Motor neuron (in vitro differentiated cells): Measurements from ENCODE around the gene PIAS4. TPM values are rescaled to one million over a fixed set of nuclear protein-coding genes. Genes with fewer than 3 reads are reported as not detected.

Source experiments
- ATAC-seq, 8 experiments: fragments of 200-7000 bp; cut with Tn5 transposase; replicated peaks in 6 of 8; 2 replicates each; pipeline ENCODE4 v1.8.0; 2021; ENCODE audit warnings: mild to moderate bottlenecking in 8 of 8, moderate library complexity in 8 of 8
- H3K27ac ChIP-seq, 2 donors: fragments of 250-450 bp; sonication (Bioruptor Pico); 2 replicates each; pipeline ENCODE4 v1.9.0; 2021; ENCODE audit warnings: antibody characterized with exemption in 2 of 2, mild to moderate bottlenecking in 2 of 2, moderate library complexity in 1 of 2
- H3K4me1 ChIP-seq, 2 donors: fragments of 250-450 bp; sonication (Bioruptor Pico); replicated peaks in 1 of 2; 2 replicates each; pipeline ENCODE4 v1.6.1; 2021; ENCODE audit warnings: antibody characterized with exemption in 2 of 2, mild to moderate bottlenecking in 2 of 2, moderate library complexity in 1 of 2
- H3K4me3 ChIP-seq, 5 donors: fragments of 250-450 bp; sonication (Bioruptor Pico); 2 replicates each; pipeline ENCODE4 v1.9.0; 2021; ENCODE audit warnings: antibody characterized with exemption in 5 of 5, mild to moderate bottlenecking in 5 of 5, moderate library complexity in 4 of 5
- WGBS, 10 experiments: fragments of 450-650 bp; shearing (Covaris generic); methylation state at CpG; one replicate each; pipeline ENCODE4 v1.0.0; 2022; 5-methylcytosine and 5-hydroxymethylcytosine counted together
- in situ Hi-C, 9 experiments: fragments of 400-800 bp; cut with MboI; loops; one replicate each; pipeline ENCODE4 v1.15.0; 2021; ENCODE audit warnings: low sequenced_read_pairs in 9 of 9, low pct_unique_long_range_greater_than_20kb in 2 of 9; ENCODE audit not compliant: unreplicated experiment in 9 of 9
- total RNA-seq, 8 experiments: library from RNA; unstranded; fragments of 300-600 nt; gene quantifications; 2 replicates each; pipeline versions ENCODE4 v1.2.3 to v1.2.4, GENCODE V29; 2022

The PIAS4 gene
- total RNA-seq, 8 experiments from 2014 or later: 11.6 to 31.8 (median 22.6) TPM

GRCh38 chr19:3969435-3970312 lies 37.9 kb upstream of the PIAS4 start:
- Histone ChIP-seq H3K4me3 (peak overlapping the region; percentile 81 to 95 (median 86)), H3K27ac (peak overlapping the region; percentile 87 to 94), H3K4me1 (peaks cover 18 to 21% of the 10 kb centered on the region in 2 donors)
- in situ Hi-C loops: no loop called here
- 0 to 58% (median 18%) methylated on average over 2 to 11 of the region's 23 CpGs; no CpG with 5 or more reads in 3 of the 10 experiments for WGBS, 10 experiments
- peak in 6 of 8 experiments; percentile 0 to 15 (median 2) for ATAC-seq

DNA sequence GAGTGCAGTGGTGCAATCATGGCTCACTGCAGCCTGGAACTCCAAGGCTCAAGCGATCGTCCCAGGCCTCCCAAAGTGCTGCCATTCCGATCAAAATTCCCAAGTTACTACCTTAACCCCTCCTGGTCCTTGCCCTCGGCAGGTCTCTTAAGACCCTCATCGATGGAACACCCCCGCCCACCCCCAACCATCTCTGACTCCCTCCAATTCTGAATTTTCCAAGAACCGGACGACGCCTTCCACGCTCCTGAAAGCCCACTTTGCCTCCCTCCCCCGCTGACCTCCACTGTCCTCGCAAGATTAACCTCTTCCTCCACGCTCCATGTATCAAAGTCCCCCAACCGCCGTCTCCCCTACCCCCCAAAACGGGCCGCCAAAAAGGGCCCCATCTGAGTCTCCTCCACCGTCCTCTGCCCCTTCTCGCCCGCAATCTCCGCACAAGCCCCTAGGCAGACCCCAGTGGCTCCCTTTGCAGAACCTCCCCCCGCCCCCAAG lies 37.2 kb upstream of the PIAS4 start:
- peaks cover 18 to 21% of the 10 kb centered on the region in 2 donors for H3K4me1 ChIP-seq
- in situ Hi-C loops: no loop called here
- H3K4me3 ChIP-seq: peak overlapping the region; percentile 81 to 95 (median 86)
- WGBS, 10 experiments: 0 to 20% (median 0%) methylated on average over 2 to 3 of the region's 22 CpGs; no CpG with 5 or more reads in 7 of the 10 experiments
- peak in 2 of 8 experiments; percentile 0 for ATAC-seq
- peak overlapping the region; percentile 87 to 94 for H3K27ac ChIP-seq

DNA sequence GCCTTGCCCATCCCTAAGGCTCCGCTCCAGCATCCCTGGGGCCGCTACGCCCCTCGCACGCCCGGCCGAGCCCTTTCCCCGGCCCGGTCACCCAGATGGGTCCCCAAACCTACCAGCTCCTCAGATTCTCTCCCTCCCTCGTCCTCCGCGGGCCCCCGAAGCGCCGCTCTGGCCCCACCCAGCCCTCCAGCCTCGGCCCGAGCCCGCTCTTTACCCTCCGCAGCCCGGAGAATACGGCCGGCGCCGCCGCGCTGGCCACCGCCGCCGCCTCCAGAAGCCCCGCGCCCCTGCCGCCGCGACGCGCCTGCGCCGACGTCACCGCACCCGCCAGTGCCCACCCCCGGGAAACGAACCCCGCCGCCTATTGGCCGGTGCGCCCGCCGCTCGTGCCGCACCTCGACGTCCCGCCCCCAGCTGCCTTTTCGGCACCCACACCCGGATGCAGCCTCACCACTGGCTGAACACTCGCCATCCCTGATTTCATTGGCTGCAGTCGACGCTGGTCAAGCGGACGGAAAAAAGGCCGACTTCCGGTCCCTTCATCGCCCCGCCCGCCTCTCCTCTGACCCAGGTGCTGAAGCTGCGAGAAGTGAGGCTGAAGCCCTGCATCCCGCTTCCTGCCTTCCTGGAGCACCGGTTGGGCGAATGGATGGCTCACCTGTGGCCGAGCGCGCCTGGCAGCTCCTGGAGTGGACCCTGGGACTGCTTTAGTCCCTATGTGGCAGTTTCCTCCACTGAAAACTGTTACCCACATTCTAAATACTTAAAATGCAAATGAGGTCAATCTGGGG lies 36.5 kb upstream of the PIAS4 start, which contains the start of gene DAPK3:
Gene DAPK3 (minus strand): TSS at position 292 of the 791 bp plus-strand sequence. CDS start 1,364 bp downstream, outside the sequence.
- Histone ChIP-seq H3K4me3 (peak within 1 kb of the TSS; percentile 81 to 95 (median 86)), H3K4me1 (peaks cover 18 to 21% of the 10 kb centered on the region in 2 donors), H3K27ac (peak within 1 kb of the TSS; percentile 87 to 94)
- WGBS, 10 experiments: 0% methylated on average over 1 to 8 of the region's 73 CpGs; no CpG with 5 or more reads in 7 of the 10 experiments
- in situ Hi-C loops: no loop called here
- ATAC-seq: peak; percentile 52 to 93 (median 86)

- Histone ChIP-seq H3K27ac (no peak overlapping the region), H3K4me3 (no peak overlapping the region), H3K4me1 (peaks cover 4% of the 10 kb centered on the region in 2 donors)
- no peak for ATAC-seq
- 61 to 100% (median 85%) methylated on average over 3 to 5 of the region's 8 CpGs; no CpG with 5 or more reads in 2 of the 10 experiments for WGBS, 10 experiments
- in situ Hi-C loops: no loop called here
Measured at GRCh38 chr19:3975144-3975543, 32.4 kb upstream of the PIAS4 start.

GRCh38 chr19:3975637-3976087 lies 31.9 kb upstream of the PIAS4 start:
- Histone ChIP-seq H3K4me1 (peaks cover 4% of the 10 kb centered on the region in 2 donors), H3K4me3 (no peak overlapping the region), H3K27ac (no peak overlapping the region)
- no peak for ATAC-seq
- WGBS, 10 experiments: 82 to 100% (median 91%) methylated on average over 2 to 10 of the region's 14 CpGs; no CpG with 5 or more reads in 2 of the 10 experiments
- in situ Hi-C loops: no loop called here

GRCh38 chr19:3976495-3977241 lies 30.9 kb upstream of the PIAS4 start:
- Histone ChIP-seq H3K4me1 (peaks cover under 1 to 2% of the 10 kb centered on the region in 2 donors), H3K27ac (no peak overlapping the region), H3K4me3 (no peak overlapping the region)
- in situ Hi-C loops: no loop called here
- WGBS, 10 experiments: 79 to 100% (median 95%) methylated on average over 3 to 13 of the region's 29 CpGs; no CpG with 5 or more reads in 5 of the 10 experiments
- peak in 5 of 8 experiments; percentile 1 to 16 (median 7) for ATAC-seq

GRCh38 chr19:3977242-3978143 lies 30.0 kb upstream of the PIAS4 start:
- 80 to 100% (median 96%) methylated on average over 2 to 19 of the region's 59 CpGs; no CpG with 5 or more reads in 3 of the 10 experiments for WGBS, 10 experiments
- peak in 5 of 8 experiments; percentile 4 to 21 (median 14) for ATAC-seq
- no peaks in the 10 kb centered on the region for H3K4me1 ChIP-seq
- in situ Hi-C loops: no loop called here
- no peak overlapping the region for H3K27ac ChIP-seq
- no peak overlapping the region for H3K4me3 ChIP-seq

DNA sequence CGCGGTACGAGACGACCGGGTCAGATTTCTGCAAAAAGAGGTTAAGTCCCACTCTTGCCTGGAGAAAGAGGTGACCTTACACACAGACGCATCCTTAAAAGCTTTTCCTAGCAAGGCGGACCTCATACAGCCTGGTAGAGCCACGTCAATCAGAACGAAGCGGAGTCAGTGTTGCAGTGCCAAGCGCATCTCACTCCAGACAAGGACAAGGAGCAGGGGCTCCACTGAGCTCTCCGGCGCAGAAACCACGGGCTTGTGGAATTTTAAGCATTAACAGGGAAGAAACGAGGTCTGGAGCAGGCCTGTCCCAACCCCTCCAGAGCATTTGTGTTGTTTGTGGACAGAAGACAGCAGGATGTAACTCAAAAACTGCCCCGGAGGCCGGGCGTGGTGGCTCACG lies 29.4 kb upstream of the PIAS4 start:
- WGBS, 10 experiments: 79 to 100% (median 93%) methylated on average over 2 to 9 of the region's 19 CpGs; no CpG with 5 or more reads in 5 of the 10 experiments
- H3K27ac ChIP-seq: no peak overlapping the region
- ATAC-seq: no peak
- no peak overlapping the region for H3K4me3 ChIP-seq
- in situ Hi-C loops: no loop called here
- H3K4me1 ChIP-seq: no peaks in the 10 kb centered on the region

GRCh38 chr19:3979289-3979673 lies 28.3 kb upstream of the PIAS4 start:
- in situ Hi-C loops: no loop called here
- Histone ChIP-seq H3K4me1 (peaks cover 9 to 10% of the 10 kb centered on the region in 2 donors), H3K4me3 (no peak overlapping the region), H3K27ac (no peak overlapping the region)
- WGBS, 10 experiments: 60 to 100% (median 97%) methylated on average over 1 to 6 of the region's 18 CpGs; no CpG with 5 or more reads in 6 of the 10 experiments
- no peak for ATAC-seq

DNA sequence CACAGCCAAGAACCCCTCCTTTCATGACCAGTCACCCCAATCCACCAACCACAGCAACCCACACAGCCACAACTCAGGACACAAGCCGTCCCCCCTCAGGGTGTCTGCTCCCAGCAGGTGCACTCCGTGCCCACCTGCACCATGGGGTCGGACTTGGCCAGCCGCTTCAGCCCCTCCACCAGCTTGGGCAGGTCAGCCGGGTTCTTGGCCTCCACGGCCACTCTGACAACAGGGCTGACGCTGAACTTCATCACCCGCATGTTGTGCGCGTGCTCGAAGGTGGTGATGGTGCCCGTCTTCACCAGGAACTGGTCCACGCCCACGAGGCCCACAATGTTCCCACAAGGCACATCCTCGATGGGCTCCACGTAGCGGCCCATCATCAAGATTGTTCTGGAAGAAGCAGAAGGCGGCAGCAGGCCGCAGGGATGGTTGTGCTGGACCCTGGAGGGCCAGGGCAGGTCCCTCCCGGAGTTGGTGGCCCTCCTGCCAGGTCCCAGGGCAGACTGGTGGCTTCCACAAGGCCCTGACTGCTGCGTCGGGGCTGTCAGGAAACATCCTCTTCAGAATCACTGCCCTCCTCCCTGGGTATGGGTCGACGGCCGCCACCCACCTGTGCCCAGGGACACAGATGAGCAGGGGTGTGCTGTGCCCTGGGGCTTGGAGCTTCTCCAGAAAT lies 27.7 kb upstream of the PIAS4 start:
- Histone ChIP-seq H3K27ac (no peak overlapping the region), H3K4me1 (peaks cover 10 to 11% of the 10 kb centered on the region in 2 donors), H3K4me3 (no peak overlapping the region)
- peak in 4 of 8 experiments; percentile 2 to 5 (median 3) for ATAC-seq
- in situ Hi-C loops: no loop called here
- 92 to 100% (median 100%) methylated on average over 2 to 12 of the region's 25 CpGs; no CpG with 5 or more reads in 7 of the 10 experiments for WGBS, 10 experiments
